Heart left ventricle (tissue), 13 donors: ENCODE measurements around the gene OR52K2.

Experiments used
- CTCF ChIP-seq, 12 donors: fragments of 200-600 bp; sonication (generic) in 4 of 12; IDR thresholded peaks; one replicate each; pipeline versions ENCODE4 v1.5.0 to v1.8.0; 2018 to 2022; ENCODE audit warnings: antibody characterized with exemption in 12 of 12, mild to moderate bottlenecking in 5 of 12
- POLR2A ChIP-seq, 2 donors: fragments of 450-650 bp; IDR thresholded peaks; one replicate each; pipeline ENCODE4 v1.6.1; 2017; ENCODE audit warnings: antibody characterized with exemption in 2 of 2, mild to moderate bottlenecking in 2 of 2, moderate library complexity in 2 of 2
- donor health status: ischemic (EF 13 %, LVEDD 7.1; RV severe dilation, severe dysfunction).
- donor health status: DM: no; HTN: yes; CAD: no.
- donor health status: DM: no; HTN: no; CAD: no.
- donor health status: ischemic (EF 25% LVEDD 6.9; RV normal size, moderate dysfunction).
- donor health status: ischemic (EF 25% LVEDD 5.7; RV mildly dilated, moderate dysfunction).
- donor health status: ischemic (EF 35%, LVEDD 5.7; RV mildly dilated, moderate dysfunction).
- donor health status: nonischemic (EF 11% LVEDD 7.7; RV severe dilation, severe dysfunction).
- donor health status: DM: yes; HTN: yes; CAD: no.
- donor health status: PGD.
- donor health status: ischemic (EF 29% LVEDD 5.4; RV normal size, mild dysfunction).
- donor health status: nonischemic (EF 23%, LVEDD 6.1; RV moderate dilation, normal function).

- no peak for TF ChIP-seq POLR2A (IDR thresholded peaks at IDR 0.05)
- TF ChIP-seq CTCF (IDR thresholded peaks at IDR 0.05) = no peak
Observed at GRCh38 chr11:4436411-4436810, 12.7 kb upstream of the OR52K2 start.
